GM19193 (cell line): Measurements from ENCODE around the gene KCNJ15.

Experiments used
- POLR2A ChIP-seq: IDR thresholded peaks from 4 replicates; pipeline ENCODE4 v1.6.1; 2011; ENCODE audit not compliant: insufficient read depth, insufficient read length; ENCODE audit errors: extremely low read depth

The KCNJ15 gene

GRCh38 chr21:38256599-38257302 is at the start of gene KCNJ15:
Gene KCNJ15, plus strand, starts transcription at chr21:38256991. Its CDS starts 42,271 bp downstream, at chr21:38299262.
- TF ChIP-seq POLR2A = no peak

GRCh38 chr21:38208118-38208517 is 48.7 kb upstream of the KCNJ15 start:
- no peak for TF ChIP-seq POLR2A

- TF ChIP-seq POLR2A = no peak
These were observed 45.5 kb upstream of the KCNJ15 start for GRCh38 chr21:38211321-38211720.

GRCh38 chr21:38212706-38213105 is 44.1 kb upstream of the KCNJ15 start:
- TF ChIP-seq POLR2A = no peak

- no peak for TF ChIP-seq POLR2A
These were observed 37.7 kb upstream of the KCNJ15 start for GRCh38 chr21:38219049-38219628.

- TF ChIP-seq POLR2A = no peak
These were observed 36.5 kb upstream of the KCNJ15 start for GRCh38 chr21:38220270-38220737.

- TF ChIP-seq POLR2A = no peak
These were observed 35.2 kb upstream of the KCNJ15 start for GRCh38 chr21:38221594-38221993.

- no peak for TF ChIP-seq POLR2A
These were observed 32.8 kb upstream of the KCNJ15 start for GRCh38 chr21:38223893-38224540.

GRCh38 chr21:38227401-38227800 is 29.4 kb upstream of the KCNJ15 start:
- TF ChIP-seq POLR2A = no peak

GRCh38 chr21:38228115-38228514 is 28.7 kb upstream of the KCNJ15 start:
- TF ChIP-seq POLR2A = no peak

GRCh38 chr21:38228537-38228936 is 28.3 kb upstream of the KCNJ15 start:
- TF ChIP-seq POLR2A = no peak

- no peak for TF ChIP-seq POLR2A
These were observed 27.4 kb upstream of the KCNJ15 start for GRCh38 chr21:38229260-38229877.

- TF ChIP-seq POLR2A = no peak
These were observed 22.2 kb upstream of the KCNJ15 start for GRCh38 chr21:38234395-38235142.

- TF ChIP-seq POLR2A = no peak
These were observed 20.6 kb upstream of the KCNJ15 start for GRCh38 chr21:38236232-38236631.

GRCh38 chr21:38239672-38240071 is 17.1 kb upstream of the KCNJ15 start:
- TF ChIP-seq POLR2A = no peak
